ENCODE results near the gene CTDNEP1.

The CTDNEP1 gene

DNA sequence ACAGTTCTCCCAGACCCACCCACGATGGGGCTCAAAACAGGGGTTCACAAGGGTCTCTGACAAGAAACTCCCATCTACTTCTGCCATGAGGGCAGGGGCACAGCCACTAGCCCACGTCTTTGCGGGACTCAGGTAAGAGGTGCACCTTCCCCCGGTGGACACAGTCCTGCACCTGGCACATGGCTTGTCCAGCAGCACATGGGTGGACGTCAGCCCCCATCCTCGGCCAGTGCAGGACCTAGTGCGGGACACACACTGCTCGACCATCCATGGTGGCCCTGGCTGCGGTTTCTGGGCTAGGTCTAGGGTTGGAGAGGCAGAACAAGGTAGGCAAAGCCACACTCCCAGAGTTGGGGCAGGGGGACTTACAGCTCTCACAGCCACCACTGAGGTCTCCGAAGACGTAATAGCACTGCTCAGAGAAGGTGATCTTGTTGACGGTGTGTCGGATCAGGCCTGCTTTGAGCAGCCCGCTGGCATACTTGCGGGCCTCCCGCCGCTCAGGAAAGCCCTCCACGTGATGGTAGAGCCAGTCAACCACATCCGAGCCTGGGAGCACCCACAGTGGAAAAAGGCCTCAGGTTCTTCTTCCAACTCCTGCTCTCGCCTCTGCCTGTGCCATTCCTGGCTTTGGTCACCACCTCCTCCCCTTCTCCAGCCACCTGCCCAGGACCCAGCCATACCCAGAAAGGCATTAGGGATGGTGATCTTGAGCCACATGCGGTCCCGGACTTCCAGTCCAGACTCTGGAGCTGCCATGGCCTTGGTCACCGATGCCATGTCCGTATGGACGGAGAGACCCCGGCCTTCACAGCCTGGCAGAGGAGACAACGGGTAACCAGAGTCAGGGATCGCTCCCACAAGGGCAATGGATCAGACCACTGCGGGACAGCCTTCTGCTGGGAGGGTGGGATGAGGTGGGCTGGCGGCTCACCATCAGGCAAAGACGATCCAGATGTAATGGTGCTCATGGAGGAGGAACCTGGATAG lies 24.5 kb downstream of the CTDNEP1 start:
- DNase-seq: no peak

DNA sequence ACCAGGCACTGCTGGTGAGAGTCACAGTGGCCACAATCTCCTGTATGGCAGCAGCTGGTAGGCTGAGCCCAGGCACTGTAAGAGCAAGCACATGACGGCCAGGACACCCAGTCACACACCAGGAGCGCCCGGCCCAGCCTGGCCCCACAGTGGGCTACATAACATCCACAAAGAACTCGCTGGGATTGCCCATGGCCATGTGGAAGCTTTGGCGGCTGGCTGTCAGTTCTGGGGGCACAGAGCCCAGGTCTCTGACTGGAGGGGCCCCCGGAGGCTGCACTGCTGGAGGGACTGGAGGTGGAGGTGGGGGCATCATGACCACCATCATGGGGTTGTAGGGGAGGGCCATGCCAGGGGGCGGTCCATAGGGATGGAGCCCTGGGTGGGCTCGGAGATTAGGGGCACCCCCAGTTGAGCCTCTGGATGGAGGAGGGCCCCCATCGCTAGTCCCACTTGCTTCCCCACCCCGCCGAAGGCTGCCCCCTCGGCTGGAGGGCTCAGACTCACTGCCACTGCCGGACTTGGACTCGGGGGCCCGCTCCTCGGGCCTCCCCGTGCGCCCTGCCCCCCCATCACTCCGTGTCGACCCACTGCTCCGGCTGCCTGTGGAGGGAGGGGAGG lies 25.7 kb downstream of the CTDNEP1 start:
- DNase-seq: no peak

DNA sequence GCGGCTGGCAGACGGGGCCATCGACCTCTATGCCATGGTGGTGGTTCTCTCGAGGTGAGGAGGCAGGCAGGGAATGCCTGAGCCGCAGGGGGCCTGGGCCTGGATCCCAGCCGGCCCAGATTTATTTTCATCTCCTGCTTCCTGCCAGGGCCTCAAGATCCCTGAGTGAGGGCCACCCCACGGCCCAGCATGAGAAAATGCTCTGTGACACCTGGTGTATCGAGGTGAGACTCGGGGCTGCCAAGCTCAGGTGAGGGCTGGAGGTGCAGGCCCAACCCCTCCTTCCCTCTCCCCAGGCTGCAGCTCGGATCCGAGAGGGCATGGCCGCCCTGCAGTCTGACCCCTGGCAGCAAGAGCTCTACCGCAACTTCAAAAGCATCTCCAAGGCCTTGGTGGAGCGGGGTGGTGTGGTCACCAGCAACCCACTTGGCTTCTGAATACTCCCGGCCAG lies 26.8 kb downstream of the CTDNEP1 start:
- DNase-seq: no peak

- DNase-seq: no peak
Observed at GRCh38 chr17:7224110-7224509, 27.4 kb downstream of the CTDNEP1 start.

DNA sequence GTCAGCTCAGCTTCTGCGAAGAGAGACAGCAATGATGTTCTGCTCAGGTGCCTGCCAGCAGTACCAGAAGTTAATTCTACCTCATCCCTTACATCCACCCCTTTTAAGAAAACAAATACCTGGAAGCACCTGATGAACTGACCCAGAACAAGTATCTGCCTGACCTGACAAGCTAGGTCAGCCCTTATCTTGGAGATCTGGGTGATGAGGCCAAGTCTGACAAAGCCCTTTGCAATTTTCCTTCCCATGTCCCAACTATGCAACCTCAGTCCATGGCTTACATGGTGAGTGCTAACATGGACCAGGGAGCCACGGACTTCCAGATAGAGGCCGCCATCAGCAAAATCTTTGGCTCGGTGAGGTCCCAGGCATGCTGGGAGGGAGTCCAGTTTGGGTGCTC lies 28.2 kb downstream of the CTDNEP1 start:
- no peak for DNase-seq

DNA sequence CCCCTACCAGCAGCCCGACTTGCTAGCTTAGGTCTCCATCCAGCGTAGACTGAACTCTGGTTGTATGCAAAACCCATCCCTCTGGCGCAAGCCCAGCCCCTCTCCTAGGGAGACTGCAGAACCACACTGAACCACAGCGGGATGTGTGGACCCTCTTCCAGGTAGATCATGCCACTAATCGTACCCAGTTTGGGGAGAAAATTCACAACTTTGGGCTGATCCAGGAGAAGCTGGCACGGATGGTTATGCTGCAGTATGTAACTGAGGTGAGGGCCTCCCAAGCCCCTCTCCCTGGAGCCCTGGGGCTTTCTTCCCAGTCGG lies 28.6 kb downstream of the CTDNEP1 start:
- no peak for DNase-seq

DNA sequence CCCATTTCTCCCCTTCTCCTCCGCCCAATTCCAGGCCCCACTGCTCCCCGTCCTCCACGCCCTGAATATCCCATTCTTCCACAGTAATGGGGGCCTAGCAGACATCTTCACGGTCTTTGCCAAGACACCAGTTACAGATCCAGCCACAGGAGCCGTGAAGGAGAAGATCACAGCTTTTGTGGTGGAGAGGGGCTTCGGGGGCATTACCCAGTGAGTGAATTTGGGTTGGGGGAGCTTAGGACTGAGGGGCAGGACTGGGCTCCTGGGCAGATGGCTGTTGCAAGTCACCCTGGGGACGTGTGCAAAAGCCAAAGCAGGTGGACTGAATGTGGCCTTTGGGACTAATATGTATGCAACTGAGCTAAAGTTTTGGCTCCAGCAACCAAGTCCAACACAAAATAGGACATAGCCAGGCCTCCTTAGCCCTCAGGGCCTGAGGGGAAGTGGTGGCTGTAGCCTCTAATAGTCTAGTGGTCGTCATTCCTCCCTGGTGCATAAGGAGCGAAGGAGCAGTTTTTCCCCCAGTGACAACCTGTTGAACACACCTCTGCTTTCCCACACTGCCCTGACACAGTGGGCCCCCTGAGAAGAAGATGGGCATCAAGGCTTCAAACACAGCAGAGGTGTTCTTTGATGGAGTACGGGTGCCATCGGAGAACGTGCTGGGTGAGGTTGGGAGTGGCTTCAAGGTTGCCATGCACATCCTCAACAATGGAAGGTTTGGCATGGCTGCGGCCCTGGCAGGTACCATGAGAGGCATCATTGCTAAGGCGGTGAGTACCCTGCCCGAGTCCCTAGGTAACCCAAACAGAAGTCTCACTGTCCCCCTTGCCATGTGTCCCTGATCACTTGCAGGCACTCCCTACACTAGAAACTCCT lies 29.2 kb downstream of the CTDNEP1 start:
- no peak for DNase-seq

DNA sequence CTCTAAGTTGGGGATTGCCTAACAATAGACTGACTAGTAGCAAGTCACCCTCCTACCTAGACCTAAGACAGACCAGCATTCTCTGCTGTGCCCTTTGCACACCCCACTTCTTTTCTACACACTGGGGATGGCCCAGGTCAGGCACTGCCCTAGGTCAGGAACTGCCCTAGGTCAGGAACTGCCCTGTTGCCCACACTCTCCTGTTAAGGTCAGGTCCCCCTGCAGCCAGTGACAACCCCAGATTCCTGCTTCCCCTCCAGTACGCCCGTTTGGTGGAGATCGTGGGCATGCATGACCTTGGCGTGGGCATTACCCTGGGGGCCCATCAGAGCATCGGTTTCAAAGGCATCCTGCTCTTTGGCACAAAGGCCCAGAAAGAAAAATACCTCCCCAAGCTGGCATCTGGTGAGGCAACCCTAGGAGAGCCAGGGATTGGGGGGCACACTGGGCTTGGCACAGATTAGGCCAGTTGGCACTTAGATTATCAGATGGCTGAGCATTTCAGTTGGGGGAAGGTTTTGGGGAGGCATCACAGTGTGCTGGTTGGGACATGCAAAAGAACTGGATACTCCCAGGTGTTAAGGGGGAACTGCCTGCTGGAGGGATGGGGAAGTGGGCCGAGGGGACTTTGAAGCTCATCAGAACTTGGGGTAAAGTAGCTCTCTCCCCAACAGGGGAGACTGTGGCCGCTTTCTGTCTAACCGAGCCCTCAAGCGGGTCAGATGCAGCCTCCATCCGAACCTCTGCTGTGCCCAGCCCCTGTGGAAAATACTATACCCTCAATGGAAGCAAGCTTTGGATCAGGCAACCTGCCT lies 30.0 kb downstream of the CTDNEP1 start:
- no peak for DNase-seq

- peak; percentile 52 for DNase-seq
Observed at GRCh38 chr17:7220593-7221277, 30.8 kb downstream of the CTDNEP1 start.

DNA sequence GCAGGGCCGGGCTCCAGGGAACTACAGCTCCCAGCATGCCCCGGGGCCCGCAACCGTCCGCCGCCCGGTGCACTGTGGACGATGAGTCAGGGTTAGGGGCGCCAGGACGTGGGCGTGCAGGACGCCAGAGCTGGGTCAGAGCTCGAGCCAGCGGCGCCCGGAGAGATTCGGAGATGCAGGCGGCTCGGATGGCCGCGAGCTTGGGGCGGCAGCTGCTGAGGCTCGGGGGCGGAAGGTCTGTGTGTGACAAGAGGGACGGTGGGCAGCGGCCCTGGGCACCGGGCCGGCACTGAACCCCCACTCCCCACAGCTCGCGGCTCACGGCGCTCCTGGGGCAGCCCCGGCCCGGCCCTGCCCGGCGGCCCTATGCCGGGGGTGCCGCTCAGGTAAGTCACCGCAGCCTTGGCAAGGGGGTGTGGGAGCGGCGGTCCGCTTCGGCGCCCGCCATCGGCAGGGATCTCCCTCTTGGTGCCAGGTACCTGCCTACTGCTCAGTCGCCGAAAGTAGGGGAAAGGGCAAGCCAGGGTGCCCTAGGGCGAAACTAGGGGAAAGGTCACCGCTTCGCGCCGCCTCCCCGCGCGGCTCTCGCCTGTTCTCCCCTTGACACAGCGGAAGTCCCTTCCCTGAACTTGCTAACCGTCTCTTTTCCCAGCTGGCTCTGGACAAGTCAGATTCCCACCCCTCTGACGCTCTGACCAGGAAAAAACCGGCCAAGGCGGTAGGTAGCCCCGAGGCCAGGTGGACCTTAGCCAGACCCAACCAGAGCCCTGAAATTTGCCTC lies 31.5 kb downstream of the CTDNEP1 start, which contains the start of the genes ACADVL and DLG4:
Gene ACADVL (plus strand): TSS at position 127 of the 781 bp plus-strand sequence. CDS start 47 bp downstream, at position 174.
Gene DLG4 (minus strand): TSS at position 25 of the 781 bp plus-strand sequence.
- peak; percentile 83 for DNase-seq

DNA sequence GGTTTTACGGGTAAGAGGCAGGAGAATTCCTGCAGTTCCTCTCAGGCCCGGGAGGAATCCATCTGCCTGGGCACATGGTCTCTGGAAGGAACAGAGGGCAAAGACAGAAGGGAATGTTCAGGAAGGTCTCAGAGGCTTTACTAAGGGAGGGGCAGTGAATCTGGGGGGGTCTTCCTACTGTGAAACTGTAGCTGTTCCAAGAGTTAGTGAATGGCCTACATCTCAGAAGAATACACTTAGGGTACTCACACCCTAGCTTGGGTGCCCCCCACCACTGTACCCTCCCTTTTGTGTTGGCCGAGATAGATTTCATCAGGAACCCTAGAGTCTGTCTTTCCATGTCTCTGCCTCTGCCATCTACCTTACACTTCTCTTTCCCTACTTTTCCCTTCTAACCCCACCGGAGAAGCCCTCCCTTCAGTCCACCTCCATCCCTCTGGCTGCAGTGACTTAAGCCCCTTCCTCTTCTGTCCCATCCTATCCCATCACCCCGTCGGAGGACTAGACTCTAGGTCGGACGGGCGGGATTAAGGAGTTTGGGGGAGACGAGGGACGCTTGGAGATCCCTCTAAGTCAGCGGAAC lies 32.2 kb downstream of the CTDNEP1 start:
- no peak for DNase-seq

DNA sequence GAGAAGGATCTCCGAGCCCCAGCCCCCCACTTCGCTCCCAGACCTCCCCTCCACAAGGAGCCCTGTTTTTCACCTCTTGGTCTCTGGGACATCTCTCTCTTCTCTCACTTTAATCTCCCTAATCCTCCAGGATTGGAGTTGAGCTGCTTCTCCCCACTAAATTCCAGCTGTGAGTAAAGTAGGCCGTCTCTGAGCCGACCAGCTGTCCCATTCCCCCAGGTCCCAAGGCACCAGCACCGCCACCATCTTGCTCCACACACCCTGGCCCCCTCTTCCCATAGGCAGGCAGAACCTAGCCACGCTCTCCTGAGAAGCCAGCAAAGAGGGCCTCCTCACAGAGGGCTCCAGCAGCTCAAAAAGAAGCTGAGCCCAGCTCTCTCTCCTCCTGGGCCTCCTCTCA lies 32.8 kb downstream of the CTDNEP1 start:
- no peak for DNase-seq

- DNase-seq: no peak
Observed at GRCh38 chr17:7218166-7218565, 33.4 kb downstream of the CTDNEP1 start.

GRCh38 chr17:7217113-7217987 lies 34.2 kb downstream of the CTDNEP1 start:
- no peak for DNase-seq

GRCh38 chr17:7216242-7217112 lies 35.1 kb downstream of the CTDNEP1 start:
- DNase-seq: no peak

- no peak for DNase-seq
Observed at GRCh38 chr17:7215652-7216180, 35.8 kb downstream of the CTDNEP1 start.

- no peak for DNase-seq
Observed at GRCh38 chr17:7215136-7215638, 36.3 kb downstream of the CTDNEP1 start.
